Esophagus squamous epithelium (tissue), 5 donors: ENCODE results near the gene FAH. TPM values are rescaled to one million over a fixed set of nuclear protein-coding genes. Genes with fewer than 3 reads are reported as not detected.

Source experiments
- DNase-seq: peaks from one replicate; lab custom pipeline; 2025; lab: John Stamatoyannopoulos, UW
- H3K27ac ChIP-seq, 4 donors: fragments of 200-600 bp; sonication (generic); one replicate each; pipeline ENCODE4 v1.5.1; 2016 to 2019; ENCODE audit warnings: mild to moderate bottlenecking in 1 of 4
- H3K27me3 ChIP-seq, 4 donors: fragments of 200-600 bp; sonication (generic); 1 replicate in 3 of 4; 2 replicates in 1 of 4; pipeline versions ENCODE4 v1.5.1 to v1.6.0; 2017 to 2021; ENCODE audit warnings: antibody characterized with exemption in 1 of 4
- H3K36me3 ChIP-seq, 3 donors: fragments of 200-600 bp; sonication (generic); one replicate each; pipeline ENCODE4 v1.5.1; 2016 to 2019
- H3K4me1 ChIP-seq, 3 donors: fragments of 200-600 bp; sonication (generic); one replicate each; pipeline ENCODE4 v1.5.1; 2017 to 2019
- H3K4me3 ChIP-seq, 4 donors: fragments of 200-600 bp; sonication (generic); 1 replicate in 3 of 4; 2 replicates in 1 of 4; pipeline ENCODE4 v1.5.1; 2016 to 2019; ENCODE audit warnings: mild to moderate bottlenecking in 2 of 4, moderate library complexity in 1 of 4
- H3K9me3 ChIP-seq, 3 donors: fragments of 200-600 bp; sonication (generic); one replicate each; pipeline ENCODE4 v1.5.1; 2016 to 2019
- CTCF ChIP-seq, 6 experiments: fragments of 450-650 bp in 4 of 6; fragments of 200-600 bp in 2 of 6; sonication (generic) in 2 of 6; IDR thresholded peaks; one replicate each; pipeline ENCODE4 v1.5.1; 2016 to 2019; ENCODE audit warnings: antibody characterized with exemption in 6 of 6, mild to moderate bottlenecking in 4 of 6, moderate library complexity in 4 of 6
- POLR2A ChIP-seq, 4 donors: fragments of 450-650 bp; IDR thresholded peaks; one replicate each; pipeline ENCODE4 v1.6.1; 2017; ENCODE audit warnings: antibody characterized with exemption in 4 of 4, mild to moderate bottlenecking in 4 of 4, moderate library complexity in 3 of 4
- WGBS, 2 donors: methylation state at CpG; one replicate each; pipeline ENCODE4 v1.1.5; 2018; 5-methylcytosine and 5-hydroxymethylcytosine counted together
- intact Hi-C: fragments of 100-400 bp; cut with DNase I; formaldehyde crosslinking; loops from one replicate; pipeline ENCODE4 v1.15.0; 2022
- total RNA-seq, 4 donors: library from RNA; depleted of rRNA; stranded (reverse); fragments of >200 nt; gene quantifications; one replicate each; pipeline ENCODE4 v1.1.0, GENCODE V29; 2016
- donor health status: DM: yes; HTN: yes; CAD: no.

Gene FAH
- total RNA-seq, 4 donors from 2014 or later, result 10.0 to 28.3 (median 15.8) TPM

GRCh38 chr15:80179935-80180334, 27.1 kb downstream of the FAH start:
- intact Hi-C loops, result no loop called here
- peaks cover 0 to 22% (median 10%) of the 10 kb centered on the region in 3 donors for H3K4me1 ChIP-seq
- H3K9me3 ChIP-seq, result no peaks in the 10 kb centered on the region
- no peak for TF ChIP-seq POLR2A (IDR thresholded peaks at IDR 0.05)
- TF ChIP-seq CTCF (IDR thresholded peaks at IDR 0.05), result no peak
- DNase-seq, result no peak
- no peak overlapping the region for H3K4me3 ChIP-seq
- no peak overlapping the region for H3K27ac ChIP-seq
- peaks cover 0 to 87% (median 0%) of the 10 kb centered on the region in 3 donors for H3K36me3 ChIP-seq
- WGBS, 2 donors, result 90 to 94% methylated on average over 3 to 8 of the region's 16 CpGs
- H3K27me3 ChIP-seq, result no peaks in the 10 kb centered on the region

GRCh38 chr15:80180468-80180867, 27.7 kb downstream of the FAH start:
- 78 to 83% methylated on average over 4 to 6 of the region's 7 CpGs for WGBS, 2 donors
- Histone ChIP-seq H3K27me3 (no peaks in the 10 kb centered on the region), H3K4me3 (no peak overlapping the region), H3K27ac (no peak overlapping the region), H3K36me3 (peaks cover 0 to 87% (median 0%) of the 10 kb centered on the region in 3 donors), H3K9me3 (no peaks in the 10 kb centered on the region), H3K4me1 (peaks cover 0 to 22% (median 10%) of the 10 kb centered on the region in 3 donors)
- DNase-seq, result no peak
- intact Hi-C loops, result no loop called here
- TF ChIP-seq CTCF (IDR thresholded peaks at IDR 0.05), result no peak
- TF ChIP-seq POLR2A (IDR thresholded peaks at IDR 0.05), result no peak

- H3K36me3 ChIP-seq, result peaks cover 0 to 88% (median 0%) of the 10 kb centered on the region in 3 donors
- whole genome bisulfite sequencing, 2 donors, result 78 to 81% methylated on average over 4 to 6 of the region's 10 CpGs
These were observed 28.2 kb downstream of the FAH start for GRCh38 chr15:80180986-80181385.

GRCh38 chr15:80182611-80183261, 29.9 kb downstream of the FAH start:
- peaks cover 0 to 89% (median 3%) of the 10 kb centered on the region in 3 donors for H3K36me3 ChIP-seq
- WGBS, 2 donors, result 43 to 46% methylated on average over 5 of the region's 5 CpGs
- intact Hi-C loops, result no loop called here

More at GRCh38 chr15:80180986-80181385, 28.2 kb downstream of the FAH start:
- Histone ChIP-seq H3K4me3 (no peak overlapping the region), H3K27me3 (no peaks in the 10 kb centered on the region), H3K4me1 (peaks cover 0 to 22% (median 10%) of the 10 kb centered on the region in 3 donors), H3K9me3 (no peaks in the 10 kb centered on the region), H3K27ac (no peak overlapping the region)
- TF ChIP-seq POLR2A (IDR thresholded peaks at IDR 0.05) (no peak), CTCF (IDR thresholded peaks at IDR 0.05) (no peak)
- no peak for DNase-seq
- intact Hi-C loops, result no loop called here

More at GRCh38 chr15:80182611-80183261, 29.9 kb downstream of the FAH start:
- H3K27ac ChIP-seq, result no peak overlapping the region
- TF ChIP-seq CTCF (IDR thresholded peaks at IDR 0.05) (no peak), POLR2A (IDR thresholded peaks at IDR 0.05) (no peak)
- peaks cover 0 to 22% (median 10%) of the 10 kb centered on the region in 3 donors for H3K4me1 ChIP-seq
- H3K4me3 ChIP-seq, result no peak overlapping the region
- H3K9me3 ChIP-seq, result no peaks in the 10 kb centered on the region
- H3K27me3 ChIP-seq, result no peaks in the 10 kb centered on the region
- DNase-seq, result no peak
